Posterior cingulate gyrus (tissue), 11 donors: ENCODE results near the gene RHEB.
A peak's percentile ranks its signal among the peaks of the same experiment; 100 is the strongest.

Experiments
- DNase-seq, 10 donors: peaks; one replicate each; pipeline versions ENCODE4 v3.0.0 to v3.0.0-alpha.2; 2020 to 2021; ENCODE audit warnings: mixed read lengths in 3 of 10
- intact Hi-C: fragments of 100-400 bp; cut with DNase I; formaldehyde crosslinking; loops from one replicate; pipeline ENCODE4 v1.15.1; 2023

The RHEB gene

GRCh38 chr7:151437159-151437553 is 82.5 kb downstream of the RHEB start:
- intact Hi-C loops = no loop called here
- peak in 3 of 10 donors; percentile 43 to 55 (median 50) for DNase-seq

GRCh38 chr7:151436446-151437158 is 83.1 kb downstream of the RHEB start:
- intact Hi-C loops = no loop called here
- DNase-seq = peak in 3 of 10 donors; percentile 53 to 74 (median 72)

- intact Hi-C loops = no loop called here
- peak in 3 of 10 donors; percentile 54 to 59 (median 57) for DNase-seq
Observed at GRCh38 chr7:151435971-151436370, 83.7 kb downstream of the RHEB start.

- intact Hi-C loops = no loop called here
- peak in 3 of 10 donors; percentile 55 to 80 (median 79) for DNase-seq
Observed at GRCh38 chr7:151435103-151435916, 84.4 kb downstream of the RHEB start.

GRCh38 chr7:151434549-151434948 is 85.1 kb downstream of the RHEB start:
- DNase-seq = no peak
- intact Hi-C loops = no loop called here

- intact Hi-C loops = no loop called here
Observed at GRCh38 chr7:151433721-151434400, 85.8 kb downstream of the RHEB start.

GRCh38 chr7:151432658-151433521 is 86.8 kb downstream of the RHEB start:
- peak in 3 of 10 donors; percentile 50 to 76 (median 76) for DNase-seq
- intact Hi-C loops = no loop called here

More at GRCh38 chr7:151433721-151434400, 85.8 kb downstream of the RHEB start:
- DNase-seq = peak in 3 of 10 donors; percentile 31 to 78 (median 65)

GRCh38 chr7:151431768-151432311 is 87.9 kb downstream of the RHEB start:
- peak in 3 of 10 donors; percentile 65 to 76 (median 67) for DNase-seq
- intact Hi-C loops = no loop called here

GRCh38 chr7:151431281-151431767 is 88.4 kb downstream of the RHEB start:
- intact Hi-C loops = no loop called here
- DNase-seq = peak in 3 of 10 donors; percentile 26 to 54 (median 51)

- DNase-seq = peak in 3 of 10 donors; percentile 55 to 58 (median 55)
- intact Hi-C loops = no loop called here
Observed at GRCh38 chr7:151430391-151431205, 89.1 kb downstream of the RHEB start.

GRCh38 chr7:151429560-151430331 is 89.9 kb downstream of the RHEB start:
- intact Hi-C loops = no loop called here
- peak in 3 of 10 donors; percentile 35 to 62 (median 37) for DNase-seq

- intact Hi-C loops = no loop called here
- DNase-seq = peak in 3 of 10 donors; percentile 20 to 59 (median 37)
Observed at GRCh38 chr7:151429237-151429559, 90.5 kb downstream of the RHEB start.

- intact Hi-C loops = no loop called here
- peak in 3 of 10 donors; percentile 60 to 70 (median 63) for DNase-seq
Observed at GRCh38 chr7:151428378-151429236, 91.1 kb downstream of the RHEB start.

GRCh38 chr7:151427705-151428377 is 91.9 kb downstream of the RHEB start:
- intact Hi-C loops = no loop called here
- DNase-seq = peak in 3 of 10 donors; percentile 43 to 66 (median 54)

- intact Hi-C loops = no loop called here
- DNase-seq = peak in 2 of 10 donors; percentile 52 to 63
Observed at GRCh38 chr7:151426904-151427704, 92.6 kb downstream of the RHEB start.
